Endodermal cell (in vitro differentiated cells): Measurements from ENCODE around the gene FAM210A. TPM values are rescaled to one million over a fixed set of nuclear protein-coding genes. Genes with fewer than 3 reads are reported as not detected.
A peak's percentile ranks its signal among the peaks of the same experiment; 100 is the strongest.

ENCODE experiments used
- DNase-seq: peaks from one replicate; pipeline ENCODE4 v3.0.0-alpha.2; 2017
- H3K27ac ChIP-seq: 2 replicates; pipeline ENCODE4 v1.5.1; 2013; ENCODE audit warnings: mild to moderate bottlenecking, low read depth, low read length, moderate library complexity
- H3K27me3 ChIP-seq: 2 replicates; pipeline ENCODE4 v1.6.1; 2013; ENCODE audit warnings: mild to moderate bottlenecking, low read length, moderate library complexity; ENCODE audit not compliant: insufficient read depth, control insufficient read depth, poor library complexity, severe bottlenecking
- H3K36me3 ChIP-seq: 2 replicates; pipeline ENCODE4 v1.7.0; 2013; ENCODE audit warnings: mild to moderate bottlenecking, low read length, moderate library complexity; ENCODE audit not compliant: control insufficient read depth, insufficient read depth
- H3K4me1 ChIP-seq: one replicate; pipeline ENCODE4 v1.7.0; 2013; ENCODE audit warnings: low read length; ENCODE audit not compliant: control insufficient read depth, insufficient read depth
- H3K4me3 ChIP-seq: 2 replicates; pipeline ENCODE4 v1.5.1; 2013; ENCODE audit warnings: mild to moderate bottlenecking, low read length, moderate library complexity
- H3K9ac ChIP-seq: 2 replicates; pipeline ENCODE4 v1.6.1; 2013; ENCODE audit warnings: mild to moderate bottlenecking, low read length, moderate library complexity; ENCODE audit not compliant: poor library complexity, severe bottlenecking; ENCODE audit errors: extremely low read depth
- H3K9me3 ChIP-seq: 2 replicates; pipeline ENCODE4 v1.6.1; 2013; ENCODE audit warnings: mild to moderate bottlenecking, low read length, moderate library complexity; ENCODE audit not compliant: control insufficient read depth
- H3K27ac Mint-ChIP-seq: 2 replicates; pipeline ENCODE4 v1.8.0; 2020; ENCODE audit warnings: mixed read lengths
- H3K27me3 Mint-ChIP-seq: 2 replicates; pipeline ENCODE4 v1.8.0; 2021; ENCODE audit warnings: mild to moderate bottlenecking, mixed read lengths; ENCODE audit not compliant: insufficient read depth
- H3K36me3 Mint-ChIP-seq: 2 replicates; pipeline ENCODE4 v1.8.0; 2020; ENCODE audit warnings: low read depth, mixed read lengths
- H3K4me1 Mint-ChIP-seq: 2 replicates; pipeline ENCODE4 v1.8.0; 2020; ENCODE audit warnings: mixed read lengths
- H3K4me3 Mint-ChIP-seq: 2 replicates; pipeline ENCODE4 v1.8.0; 2020; ENCODE audit warnings: mild to moderate bottlenecking, moderate library complexity, mixed read lengths
- H3K9me3 Mint-ChIP-seq: 2 replicates; pipeline ENCODE4 v1.8.0; 2020; ENCODE audit warnings: mild to moderate bottlenecking, mixed read lengths
- CTCF ChIP-seq: fragments of 200-600 bp; sonication (generic); conservative IDR thresholded peaks from 2 replicates; pipeline ENCODE4 v1.5.0; 2021; ENCODE audit warnings: antibody characterized with exemption, mild to moderate bottlenecking
- WGBS, 2 experiments: methylation state at CpG; one replicate each; pipeline versions ENCODE4 v1.1.5 to v1.1.7; 2013; ENCODE audit warnings: missing lambda C conversion rate in 2 of 2, mixed read lengths in 1 of 2; ENCODE audit not compliant: insufficient coverage in 1 of 2, insufficient read length in 1 of 2; 5-methylcytosine and 5-hydroxymethylcytosine counted together
- total RNA-seq, 2 donors: library from RNA; stranded (reverse); fragmentation: NEBNext Ultra II Directional in 1 of 2; extraction: Animal tissue kit (Norgen Biotek cat#: 25700) in 1 of 2; gene quantifications; 2 replicates in 1 of 2; 3 replicates in 1 of 2; pipeline ENCODE4 v1.2.1, GENCODE V29; 2021

The FAM210A gene
- total RNA-seq, 2 donors from 2014 or later: 23.2 to 27.0 TPM

- peaks cover 10% of the 10 kb centered on the region for H3K4me1 Mint-ChIP-seq
- Histone ChIP-seq H3K36me3 (no peaks in the 10 kb centered on the region), H3K27ac (no peak overlapping the region), H3K4me3 (no peak overlapping the region), H3K27me3 (no peaks in the 10 kb centered on the region), H3K9ac (no peak overlapping the region), H3K9me3 (peaks cover 29% of the 10 kb centered on the region), H3K4me1 (no peaks in the 10 kb centered on the region)
- TF ChIP-seq CTCF: no peak
- H3K9me3 Mint-ChIP-seq: peaks cover 15% of the 10 kb centered on the region
- DNase-seq: no peak
- 90 to 96% methylated on average over 4 to 8 of the region's 8 CpGs for WGBS, 2 experiments
- H3K27ac Mint-ChIP-seq: peak overlapping the region; percentile 6
- no peaks in the 10 kb centered on the region for H3K27me3 Mint-ChIP-seq
- no peak overlapping the region for H3K4me3 Mint-ChIP-seq
- peaks cover 26% of the 10 kb centered on the region for H3K36me3 Mint-ChIP-seq
These were observed 13.8 kb downstream of the FAM210A start for GRCh38 chr18:13712400-13713131.

GRCh38 chr18:13710414-13710831 lies 15.9 kb downstream of the FAM210A start:
- H3K27ac Mint-ChIP-seq: no peak overlapping the region
- 88 to 92% methylated on average over 4 to 6 of the region's 6 CpGs for WGBS, 2 experiments
- no peak overlapping the region for H3K4me3 ChIP-seq
- H3K4me1 ChIP-seq: no peaks in the 10 kb centered on the region
- TF ChIP-seq CTCF: no peak
- H3K36me3 Mint-ChIP-seq: peaks cover 40% of the 10 kb centered on the region
- H3K27me3 Mint-ChIP-seq: no peaks in the 10 kb centered on the region
- H3K27me3 ChIP-seq: no peaks in the 10 kb centered on the region
- peaks cover 37% of the 10 kb centered on the region for H3K9me3 ChIP-seq
- H3K36me3 ChIP-seq: peaks cover 12% of the 10 kb centered on the region
- no peak overlapping the region for H3K4me3 Mint-ChIP-seq
- H3K9ac ChIP-seq: no peak overlapping the region
- peaks cover 10% of the 10 kb centered on the region for H3K4me1 Mint-ChIP-seq
- peaks cover 28% of the 10 kb centered on the region for H3K9me3 Mint-ChIP-seq
- H3K27ac ChIP-seq: no peak overlapping the region
- no peak for DNase-seq

GRCh38 chr18:13703899-13704298 lies 22.5 kb downstream of the FAM210A start:
- peaks cover 23% of the 10 kb centered on the region for H3K36me3 ChIP-seq
- Mint-ChIP-seq H3K4me3 (no peak overlapping the region), H3K4me1 (no peaks in the 10 kb centered on the region), H3K27ac (no peak overlapping the region), H3K36me3 (peaks cover 71% of the 10 kb centered on the region), H3K9me3 (peaks cover 82% of the 10 kb centered on the region), H3K27me3 (no peaks in the 10 kb centered on the region)
- H3K9me3 ChIP-seq: peaks cover 97% of the 10 kb centered on the region
- H3K4me3 ChIP-seq: peak overlapping the region; percentile 59
- DNase-seq: no peak
- no peak for TF ChIP-seq CTCF
- H3K4me1 ChIP-seq: no peaks in the 10 kb centered on the region
- WGBS, 2 experiments: 82% methylated on average over 1 of the region's 1 CpG; no CpG with 5 or more reads in 1 of the 2 experiments
- H3K9ac ChIP-seq: no peak overlapping the region
- no peak overlapping the region for H3K27ac ChIP-seq
- H3K27me3 ChIP-seq: no peaks in the 10 kb centered on the region
